Measurements from ENCODE around the gene MGLL. TPM values are rescaled to one million over a fixed set of nuclear protein-coding genes. Genes with fewer than 3 reads are reported as not detected.

The MGLL gene
- total and polyA plus RNA-seq, 10 donors, result 11.0 to 134 (median 80.7) TPM

DNA sequence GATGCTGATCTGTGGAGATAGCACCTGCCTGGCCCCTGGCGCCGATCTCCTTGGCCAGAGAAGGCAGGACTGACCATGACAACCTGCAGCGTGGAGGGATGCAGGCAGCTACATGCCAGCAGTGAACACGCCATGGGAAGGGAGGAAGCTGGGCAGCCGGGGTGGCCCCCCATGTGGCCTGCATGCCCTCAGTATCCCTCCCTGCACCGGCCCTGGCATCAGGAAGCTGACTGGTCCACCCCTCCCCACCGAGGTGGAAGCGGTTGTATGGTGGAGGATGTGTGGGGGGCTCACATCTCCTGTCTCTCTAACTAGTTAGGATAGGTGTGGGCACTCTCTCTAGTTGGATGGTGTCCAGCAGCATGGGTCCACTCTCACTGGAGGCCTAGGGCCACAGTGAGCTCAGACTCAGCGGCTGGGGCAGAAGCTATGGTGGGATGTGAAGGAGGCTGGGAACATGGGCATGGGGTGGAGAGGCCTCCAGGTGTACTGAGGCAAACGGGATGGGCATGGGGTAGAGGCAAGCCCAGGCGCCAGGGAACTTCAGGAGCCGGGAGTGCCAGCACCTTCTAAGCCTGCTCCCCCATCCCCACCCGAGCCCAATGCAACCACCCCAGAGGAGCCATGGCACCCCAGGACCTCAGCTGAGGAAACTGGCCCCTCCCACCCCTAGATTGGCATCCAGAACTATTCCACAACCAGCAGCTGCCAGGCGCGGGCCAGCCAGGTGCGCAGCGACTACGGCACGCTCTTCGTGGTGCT, 151.4 kb downstream of the MGLL start:
- Histone ChIP-seq H3K4me3 (peak overlapping the region in 1 of 8 donors; percentile 87), H3K4me1 (peaks cover 13 to 47% (median 34%) of the 10 kb centered on the region in 6 donors), H3K36me3 (peaks cover 0 to 17% (median 2%) of the 10 kb centered on the region in 6 donors), H3K9me3 (no peaks in the 10 kb centered on the region), H3K27ac (no peak overlapping the region), H3K27me3 (replicated peaks in 1 of 7) (no peaks in the 10 kb centered on the region)
- intact Hi-C loops (cut with DNase I; ENCODE audit: low total_unique reads), result no loop called here
- DNase-seq, result peak; percentile 82
- TF ChIP-seq, protein P1, sequence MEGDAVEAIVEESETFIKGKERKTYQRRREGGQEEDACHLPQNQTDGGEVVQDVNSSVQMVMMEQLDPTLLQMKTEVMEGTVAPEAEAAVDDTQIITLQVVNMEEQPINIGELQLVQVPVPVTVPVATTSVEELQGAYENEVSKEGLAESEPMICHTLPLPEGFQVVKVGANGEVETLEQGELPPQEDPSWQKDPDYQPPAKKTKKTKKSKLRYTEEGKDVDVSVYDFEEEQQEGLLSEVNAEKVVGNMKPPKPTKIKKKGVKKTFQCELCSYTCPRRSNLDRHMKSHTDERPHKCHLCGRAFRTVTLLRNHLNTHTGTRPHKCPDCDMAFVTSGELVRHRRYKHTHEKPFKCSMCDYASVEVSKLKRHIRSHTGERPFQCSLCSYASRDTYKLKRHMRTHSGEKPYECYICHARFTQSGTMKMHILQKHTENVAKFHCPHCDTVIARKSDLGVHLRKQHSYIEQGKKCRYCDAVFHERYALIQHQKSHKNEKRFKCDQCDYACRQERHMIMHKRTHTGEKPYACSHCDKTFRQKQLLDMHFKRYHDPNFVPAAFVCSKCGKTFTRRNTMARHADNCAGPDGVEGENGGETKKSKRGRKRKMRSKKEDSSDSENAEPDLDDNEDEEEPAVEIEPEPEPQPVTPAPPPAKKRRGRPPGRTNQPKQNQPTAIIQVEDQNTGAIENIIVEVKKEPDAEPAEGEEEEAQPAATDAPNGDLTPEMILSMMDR (IDR thresholded peaks at IDR 0.05 in 8 of 11, conservative IDR thresholded peaks at IDR 0.05 in 3 of 11), result no peak
- no peak for TF ChIP-seq POLR2A (IDR thresholded peaks at IDR 0.05)
- WGBS, 5 donors, result 94 to 96% (median 95%) methylated on average over 10 to 20 of the region's 20 CpGs

DNA sequence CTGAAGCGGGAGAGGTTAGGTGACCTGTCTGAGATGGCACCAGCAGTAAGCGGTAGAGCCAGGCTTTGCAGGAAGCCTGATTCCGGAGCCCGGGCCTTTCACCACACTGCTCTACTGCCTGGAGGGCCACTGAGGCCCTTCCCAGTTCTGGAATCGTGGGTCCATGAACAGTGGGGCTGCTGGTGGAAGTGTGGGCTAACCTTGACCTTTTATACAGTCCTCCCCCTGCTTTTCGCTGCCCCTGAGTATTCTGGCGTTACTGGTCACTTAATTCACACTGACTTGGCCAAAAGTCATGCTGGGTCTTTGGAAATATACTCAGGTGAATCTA, 152.1 kb downstream of the MGLL start:
- intact Hi-C loops (cut with DNase I; ENCODE audit: low total_unique reads), result no loop called here
- Histone ChIP-seq H3K36me3 (peaks cover 0 to 11% (median 0%) of the 10 kb centered on the region in 6 donors), H3K4me1 (peaks cover 13 to 40% (median 30%) of the 10 kb centered on the region in 6 donors), H3K9me3 (no peaks in the 10 kb centered on the region), H3K27me3 (replicated peaks in 1 of 7) (no peaks in the 10 kb centered on the region), H3K27ac (no peak overlapping the region), H3K4me3 (no peak overlapping the region)
- no peak for TF ChIP-seq POLR2AphosphoS5 (IDR thresholded peaks at IDR 0.05)
- TF ChIP-seq, protein P1 (IDR thresholded peaks at IDR 0.05 in 8 of 11, conservative IDR thresholded peaks at IDR 0.05 in 3 of 11), result no peak
- TF ChIP-seq POLR2A (IDR thresholded peaks at IDR 0.05), result no peak
- DNase-seq, result no peak
- WGBS, 5 donors, result 91 to 95% (median 94%) methylated on average over 6 to 7 of the region's 7 CpGs

DNA sequence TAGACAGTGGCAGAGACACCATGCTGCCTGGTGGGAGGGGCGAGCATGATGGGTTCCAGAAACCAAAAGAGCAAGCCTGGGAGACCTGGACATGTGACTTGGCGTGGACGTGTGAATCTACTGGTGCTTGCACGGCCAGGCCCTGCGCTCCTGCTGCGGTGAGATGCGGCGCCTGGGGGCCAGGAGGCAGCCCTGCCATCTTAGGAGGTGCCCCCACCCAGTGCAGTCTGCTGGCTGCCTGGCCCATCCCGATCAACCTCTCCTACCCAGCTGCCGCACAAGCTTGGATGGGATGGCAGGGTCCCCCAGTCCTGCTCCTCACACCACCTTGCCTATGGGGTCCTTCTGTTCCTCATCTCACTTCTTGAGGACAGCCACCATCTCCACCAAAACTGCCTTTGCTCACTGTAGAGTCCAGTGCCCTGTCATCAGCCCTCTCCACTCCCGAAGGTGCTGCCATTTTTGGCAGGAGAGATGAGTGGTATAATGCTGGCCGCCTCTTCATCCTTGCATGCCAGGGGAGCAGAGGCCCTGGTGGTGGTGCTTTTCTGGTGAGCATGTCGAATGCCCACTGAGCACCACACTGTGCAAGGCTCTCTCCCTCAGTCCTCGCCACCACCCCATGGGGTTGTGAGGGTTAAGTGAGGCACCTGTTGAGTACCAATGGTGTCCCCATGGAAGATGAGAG, 152.6 kb downstream of the MGLL start:
- Histone ChIP-seq H3K27me3 (replicated peaks in 1 of 7) (no peaks in the 10 kb centered on the region), H3K9me3 (no peaks in the 10 kb centered on the region), H3K4me1 (peaks cover 13 to 34% (median 26%) of the 10 kb centered on the region in 6 donors), H3K27ac (no peak overlapping the region), H3K36me3 (peaks cover 0 to 6% (median 0%) of the 10 kb centered on the region in 6 donors), H3K4me3 (no peak overlapping the region)
- peak; percentile 75 for DNase-seq
- intact Hi-C loops (cut with DNase I; ENCODE audit: low total_unique reads), result no loop called here
- TF ChIP-seq POLR2AphosphoS5 (IDR thresholded peaks at IDR 0.05) (no peak), POLR2A (IDR thresholded peaks at IDR 0.05) (no peak)
- TF ChIP-seq, protein P1 (IDR thresholded peaks at IDR 0.05 in 8 of 11, conservative IDR thresholded peaks at IDR 0.05 in 3 of 11), result no peak
- 90 to 96% (median 95%) methylated on average over 13 to 14 of the region's 14 CpGs for WGBS, 5 donors

DNA sequence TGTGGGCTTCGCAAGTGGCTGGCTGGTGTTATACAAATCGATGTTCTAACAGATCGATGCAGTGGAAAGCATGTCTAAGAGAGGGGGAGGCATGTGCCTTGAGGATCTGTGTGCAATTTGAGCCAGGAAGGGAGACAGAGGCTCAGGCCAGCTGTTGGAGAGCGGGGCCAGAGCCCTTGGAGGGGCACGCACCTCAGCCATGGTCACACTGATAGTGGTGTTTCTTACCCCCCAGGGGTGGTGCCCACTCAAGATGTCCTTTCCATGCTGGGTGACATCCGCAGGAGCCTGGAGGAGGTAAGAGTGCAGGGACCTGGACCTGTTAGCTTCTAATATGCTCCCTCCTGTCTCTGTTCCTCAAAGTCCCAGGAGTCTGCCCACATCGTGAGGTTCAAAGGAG, 153.4 kb downstream of the MGLL start:
- no peak for DNase-seq
- H3K9me3 ChIP-seq, result no peaks in the 10 kb centered on the region
- TF ChIP-seq POLR2AphosphoS5 (IDR thresholded peaks at IDR 0.05), result no peak
- TF ChIP-seq, protein P1 (IDR thresholded peaks at IDR 0.05 in 8 of 11, conservative IDR thresholded peaks at IDR 0.05 in 3 of 11), result no peak
- no peak for TF ChIP-seq POLR2A (IDR thresholded peaks at IDR 0.05)
- no peak overlapping the region for H3K27ac ChIP-seq
- no peak overlapping the region for H3K4me3 ChIP-seq
- 94 to 100% (median 96%) methylated on average over 4 to 7 of the region's 7 CpGs for WGBS, 5 donors
- H3K4me1 ChIP-seq, result peaks cover 10 to 27% (median 18%) of the 10 kb centered on the region in 6 donors
- H3K27me3 ChIP-seq (replicated peaks in 1 of 7), result no peaks in the 10 kb centered on the region
- intact Hi-C loops (cut with DNase I; ENCODE audit: low total_unique reads), result no loop called here
- no peaks in the 10 kb centered on the region for H3K36me3 ChIP-seq
